Measurements from ENCODE around the gene ING5. TPM values are rescaled to one million over a fixed set of nuclear protein-coding genes. Genes with fewer than 3 reads are reported as not detected.

Gene ING5
- total RNA-seq, 1 experiment from 2014 or later: 35.1 TPM

- intact Hi-C loops (cut with micrococcal nuclease; ENCODE audit: unreplicated experiment): no loop called here
- H3K9me3 Mint-ChIP-seq (ENCODE audit: low read depth, unreplicated experiment): no peaks in the 10 kb centered on the region
- no peak overlapping the region for H3K4me3 Mint-ChIP-seq (ENCODE audit: low read depth, unreplicated experiment)
- H3K4me1 Mint-ChIP-seq (ENCODE audit: low read depth, unreplicated experiment): peaks cover 5% of the 10 kb centered on the region
- no peaks in the 10 kb centered on the region for H3K27me3 Mint-ChIP-seq (ENCODE audit: unreplicated experiment)
- DNase-seq: no peak
- H3K27ac Mint-ChIP-seq (ENCODE audit: unreplicated experiment): no peak overlapping the region
- TF ChIP-seq CTCF (IDR thresholded peaks at IDR 0.05; ENCODE audit: unreplicated experiment): no peak
- CTCF ChIA-PET: no interaction called here
- no TSS peak for BruUV-seq (replicated peaks)
- H3K36me3 Mint-ChIP-seq (ENCODE audit: insufficient read depth, unreplicated experiment): peaks cover 17% of the 10 kb centered on the region
Measured at GRCh38 chr2:241769819-241770184, 68.0 kb downstream of the ING5 start.

GRCh38 chr2:241770185-241770935 is 68.5 kb downstream of the ING5 start:
- BruUV-seq (replicated peaks): no TSS peak
- Mint-ChIP-seq H3K9me3 (ENCODE audit: low read depth, unreplicated experiment) (no peaks in the 10 kb centered on the region), H3K4me3 (ENCODE audit: low read depth, unreplicated experiment) (no peak overlapping the region), H3K36me3 (ENCODE audit: insufficient read depth, unreplicated experiment) (peaks cover 17% of the 10 kb centered on the region), H3K4me1 (ENCODE audit: low read depth, unreplicated experiment) (peaks cover 9% of the 10 kb centered on the region), H3K27ac (ENCODE audit: unreplicated experiment) (no peak overlapping the region), H3K27me3 (ENCODE audit: unreplicated experiment) (no peaks in the 10 kb centered on the region)
- DNase-seq: no peak
- CTCF ChIA-PET: no interaction called here
- no peak for TF ChIP-seq CTCF (IDR thresholded peaks at IDR 0.05; ENCODE audit: unreplicated experiment)
- intact Hi-C loops (cut with micrococcal nuclease; ENCODE audit: unreplicated experiment): no loop called here

GRCh38 chr2:241770936-241771285 is 69.1 kb downstream of the ING5 start:
- Mint-ChIP-seq H3K27ac (ENCODE audit: unreplicated experiment) (no peak overlapping the region), H3K27me3 (ENCODE audit: unreplicated experiment) (no peaks in the 10 kb centered on the region), H3K36me3 (ENCODE audit: insufficient read depth, unreplicated experiment) (peaks cover 17% of the 10 kb centered on the region), H3K9me3 (ENCODE audit: low read depth, unreplicated experiment) (no peaks in the 10 kb centered on the region), H3K4me3 (ENCODE audit: low read depth, unreplicated experiment) (no peak overlapping the region), H3K4me1 (ENCODE audit: low read depth, unreplicated experiment) (peaks cover 9% of the 10 kb centered on the region)
- BruUV-seq (replicated peaks): no TSS peak
- no peak for DNase-seq
- no peak for TF ChIP-seq CTCF (IDR thresholded peaks at IDR 0.05; ENCODE audit: unreplicated experiment)
- intact Hi-C loops (cut with micrococcal nuclease; ENCODE audit: unreplicated experiment): no loop called here
- CTCF ChIA-PET: interaction anchor here (0.6 kb wide), 1 partner anchor 215 kb away, joined by 3 read pairs; no protein-coding TSS in a partner anchor

GRCh38 chr2:241771286-241772062 is 69.6 kb downstream of the ING5 start:
- Mint-ChIP-seq H3K27ac (ENCODE audit: unreplicated experiment) (no peak overlapping the region), H3K4me3 (ENCODE audit: low read depth, unreplicated experiment) (no peak overlapping the region), H3K27me3 (ENCODE audit: unreplicated experiment) (no peaks in the 10 kb centered on the region), H3K36me3 (ENCODE audit: insufficient read depth, unreplicated experiment) (peaks cover 17% of the 10 kb centered on the region), H3K4me1 (ENCODE audit: low read depth, unreplicated experiment) (peaks cover 9% of the 10 kb centered on the region), H3K9me3 (ENCODE audit: low read depth, unreplicated experiment) (no peaks in the 10 kb centered on the region)
- CTCF ChIA-PET: interaction anchor here (0.6 kb wide), 1 partner anchor 216 kb away, joined by 3 read pairs; no protein-coding TSS in a partner anchor
- TF ChIP-seq CTCF (IDR thresholded peaks at IDR 0.05; ENCODE audit: unreplicated experiment): no peak
- intact Hi-C loops (cut with micrococcal nuclease; ENCODE audit: unreplicated experiment): no loop called here
- BruUV-seq (replicated peaks): no TSS peak
- no peak for DNase-seq

Data from Calu3 (cell line).